Transverse colon (tissue), 4 donors: ENCODE data around the gene PXYLP1. TPM values are rescaled to one million over a fixed set of nuclear protein-coding genes. Genes with fewer than 3 reads are reported as not detected.
"Not testable (repeated sequence)": the region's sequence is repeated elsewhere in the genome, so short reads cannot be mapped to it uniquely, and the experiment has no call there.

Source experiments
- DNase-seq: peaks from one replicate; pipeline ENCODE4 v3.0.0-alpha.2; 2019
- H3K27ac ChIP-seq, 4 donors: fragments of 200-600 bp; sonication (generic); 2 replicates each; pipeline ENCODE4 v1.5.1; 2016 to 2018; ENCODE audit warnings: inconsistent platforms in 4 of 4
- H3K27me3 ChIP-seq: fragments of 200-600 bp; sonication (generic); 2 replicates; pipeline ENCODE4 v1.5.1; 2017; ENCODE audit warnings: inconsistent platforms
- H3K36me3 ChIP-seq, 4 donors: fragments of 200-600 bp; sonication (generic); 2 replicates each; pipeline ENCODE4 v1.5.1; 2017 to 2019; ENCODE audit warnings: inconsistent platforms in 4 of 4
- H3K4me1 ChIP-seq, 4 donors: fragments of 200-600 bp; sonication (generic); 2 replicates each; pipeline ENCODE4 v1.5.1; 2017 to 2020; ENCODE audit warnings: inconsistent platforms in 4 of 4
- H3K4me3 ChIP-seq, 4 donors: fragments of 200-600 bp; sonication (generic); 1 replicate in 1 of 4; 2 replicates in 3 of 4; pipeline versions ENCODE4 v1.5.1 to v1.6.1; 2017 to 2019; ENCODE audit warnings: inconsistent platforms in 4 of 4
- H3K9me3 ChIP-seq, 2 donors: fragments of 200-600 bp; sonication (generic); 2 replicates each; pipeline ENCODE4 v1.5.1; 2017 to 2019; ENCODE audit warnings: inconsistent platforms in 2 of 2
- CTCF ChIP-seq, 5 experiments: fragments of 200-600 bp in 3 of 5; fragments of 450-650 bp in 2 of 5; sonication (generic) in 3 of 5; IDR thresholded peaks; 1 replicate in 2 of 5; 2 replicates in 3 of 5; pipeline ENCODE4 v1.5.1; 2016 to 2017; ENCODE audit warnings: antibody characterized with exemption in 5 of 5, inconsistent platforms in 3 of 5, mild to moderate bottlenecking in 2 of 5, moderate library complexity in 1 of 5
- EP300 ChIP-seq: sonication (generic); formaldehyde crosslinking; IDR thresholded peaks from one replicate; pipeline ENCODE4 v1.6.1; 2017; ENCODE audit warnings: antibody characterized with exemption, low read depth
- POLR2A ChIP-seq: fragments of 450-650 bp; IDR thresholded peaks from one replicate; pipeline ENCODE4 v1.6.1; 2016; ENCODE audit warnings: antibody characterized with exemption, mild to moderate bottlenecking, moderate library complexity
- POLR2AphosphoS5 ChIP-seq, 3 donors: sonication (generic); formaldehyde crosslinking; IDR thresholded peaks; one replicate each; pipeline ENCODE4 v1.6.1; 2016; ENCODE audit warnings: antibody characterized with exemption in 3 of 3
- WGBS, 2 donors: methylation state at CpG; one replicate each; pipeline ENCODE4 v1.1.5; 2018; ENCODE audit warnings: low coverage in 1 of 2; 5-methylcytosine and 5-hydroxymethylcytosine counted together
- in situ Hi-C, 4 donors: fragments of 200-750 bp; cut with MboI; loops; one replicate each; pipeline versions ENCODE4 v1.15.0 to v1.15.1; 2017; ENCODE audit warnings: low sequenced_read_pairs in 3 of 4, low pct_ligation_motif_present in 1 of 4, low pct_unique_long_range_greater_than_20kb in 1 of 4
- intact Hi-C: fragments of 100-400 bp; cut with DNase I; formaldehyde crosslinking; loops from one replicate; pipeline ENCODE4 v1.15.1; 2023; ENCODE audit warnings: low total_unique reads
- total RNA-seq, 4 donors: library from RNA; depleted of rRNA; stranded (reverse); fragments of >200 nt; gene quantifications; one replicate each; pipeline ENCODE4 v1.1.0, GENCODE V29; 2016

The PXYLP1 gene
- total RNA-seq, 4 donors from 2014 or later, result 11.5 to 27.7 (median 12.2) TPM

GRCh38 chr3:141203866-141204265, 27.8 kb upstream of the PXYLP1 start:
- H3K4me1 ChIP-seq, result no peaks in the 10 kb centered on the region
- intact Hi-C loops, result no loop called here
- H3K27me3 ChIP-seq, result peaks cover 5% of the 10 kb centered on the region
- TF ChIP-seq POLR2A, result no peak
- TF ChIP-seq POLR2AphosphoS5 (IDR thresholded peaks at IDR 0.05), result no peak
- no peak for TF ChIP-seq CTCF (IDR thresholded peaks at IDR 0.05)
- no peak for TF ChIP-seq EP300
- H3K27ac ChIP-seq, result no peak overlapping the region
- no peaks in the 10 kb centered on the region for H3K36me3 ChIP-seq
- no peaks in the 10 kb centered on the region for H3K9me3 ChIP-seq
- 73 to 74% methylated on average over 4 of the region's 4 CpGs for WGBS, 2 donors
- no peak for DNase-seq
- in situ Hi-C loops, result no loop called here
- H3K4me3 ChIP-seq, result no peak overlapping the region

- intact Hi-C loops, result no loop called here
- Histone ChIP-seq H3K4me3 (no peak overlapping the region), H3K9me3 (no peaks in the 10 kb centered on the region), H3K27ac (no peak overlapping the region), H3K4me1 (no peaks in the 10 kb centered on the region), H3K36me3 (no peaks in the 10 kb centered on the region), H3K27me3 (peaks cover 5% of the 10 kb centered on the region)
- TF ChIP-seq POLR2AphosphoS5 (IDR thresholded peaks at IDR 0.05) (no peak), CTCF (IDR thresholded peaks at IDR 0.05) (no peak), POLR2A (no peak), EP300 (no peak)
- WGBS, 2 donors, result 84 to 89% methylated on average over 3 to 4 of the region's 4 CpGs
- no peak for DNase-seq
- in situ Hi-C loops, result no loop called here
Measured at GRCh38 chr3:141204343-141204742, 27.3 kb upstream of the PXYLP1 start.

GRCh38 chr3:141211306-141211705, 20.3 kb upstream of the PXYLP1 start:
- H3K27me3 ChIP-seq, H3K9me3 ChIP-seq, H3K4me3 ChIP-seq, in situ Hi-C loops, H3K4me1 ChIP-seq, intact Hi-C loops, H3K27ac ChIP-seq, DNase-seq, H3K36me3 ChIP-seq: not testable (repeated sequence)
- WGBS, 2 donors, result 92% methylated on average over 1 of the region's 1 CpG; no CpG with 5 or more reads in 1 of the 2 donors

GRCh38 chr3:141212101-141212500, 19.5 kb upstream of the PXYLP1 start:
- Histone ChIP-seq H3K4me3 (no peak overlapping the region), H3K36me3 (no peaks in the 10 kb centered on the region), H3K27ac (no peak overlapping the region), H3K27me3 (no peaks in the 10 kb centered on the region), H3K4me1 (no peaks in the 10 kb centered on the region), H3K9me3 (peaks cover 3% of the 10 kb centered on the region in 2 donors)
- no peak for DNase-seq
- TF ChIP-seq CTCF (IDR thresholded peaks at IDR 0.05), result no peak
- no peak for TF ChIP-seq EP300
- TF ChIP-seq POLR2A, result no peak
- no peak for TF ChIP-seq POLR2AphosphoS5 (IDR thresholded peaks at IDR 0.05)
- WGBS, 2 donors, result 87% methylated on average over 2 of the region's 2 CpGs; no CpG with 5 or more reads in 1 of the 2 donors
- in situ Hi-C loops, result no loop called here
- intact Hi-C loops, result no loop called here

- H3K27ac ChIP-seq, result no peak overlapping the region
- in situ Hi-C loops, result no loop called here
- DNase-seq, result no peak
- TF ChIP-seq CTCF (IDR thresholded peaks at IDR 0.05) (no peak), POLR2A (no peak), POLR2AphosphoS5 (IDR thresholded peaks at IDR 0.05) (no peak), EP300 (no peak)
- H3K9me3 ChIP-seq, result peaks cover 3% of the 10 kb centered on the region in 2 donors
- intact Hi-C loops, result no loop called here
- H3K4me1 ChIP-seq, result no peaks in the 10 kb centered on the region
- H3K4me3 ChIP-seq, result no peak overlapping the region
- H3K36me3 ChIP-seq, result no peaks in the 10 kb centered on the region
- no peaks in the 10 kb centered on the region for H3K27me3 ChIP-seq
Measured at GRCh38 chr3:141212555-141212954, 19.1 kb upstream of the PXYLP1 start.
